Loucy (cell line): ENCODE results near the gene COMTD1.

ENCODE experiments used
- EZH2phosphoT487 ChIP-seq: fragments of 200-600 bp; IDR thresholded peaks from 2 replicates; pipeline ENCODE4 v1.6.1; 2018; ENCODE audit warnings: antibody characterized with exemption, mild to moderate bottlenecking, moderate library complexity, borderline replicate concordance
- TF ChIP-seq, protein P1 (sequence below): fragments of 200-600 bp; sonication (generic); conservative IDR thresholded peaks from 2 replicates; pipeline ENCODE4 v1.5.1; 2014; ENCODE audit warnings: mild to moderate bottlenecking, antibody characterized with exemption, low read length

GRCh38 chr10:75283078-75283670 is 47.4 kb upstream of the COMTD1 start:
- TF ChIP-seq, protein P1, sequence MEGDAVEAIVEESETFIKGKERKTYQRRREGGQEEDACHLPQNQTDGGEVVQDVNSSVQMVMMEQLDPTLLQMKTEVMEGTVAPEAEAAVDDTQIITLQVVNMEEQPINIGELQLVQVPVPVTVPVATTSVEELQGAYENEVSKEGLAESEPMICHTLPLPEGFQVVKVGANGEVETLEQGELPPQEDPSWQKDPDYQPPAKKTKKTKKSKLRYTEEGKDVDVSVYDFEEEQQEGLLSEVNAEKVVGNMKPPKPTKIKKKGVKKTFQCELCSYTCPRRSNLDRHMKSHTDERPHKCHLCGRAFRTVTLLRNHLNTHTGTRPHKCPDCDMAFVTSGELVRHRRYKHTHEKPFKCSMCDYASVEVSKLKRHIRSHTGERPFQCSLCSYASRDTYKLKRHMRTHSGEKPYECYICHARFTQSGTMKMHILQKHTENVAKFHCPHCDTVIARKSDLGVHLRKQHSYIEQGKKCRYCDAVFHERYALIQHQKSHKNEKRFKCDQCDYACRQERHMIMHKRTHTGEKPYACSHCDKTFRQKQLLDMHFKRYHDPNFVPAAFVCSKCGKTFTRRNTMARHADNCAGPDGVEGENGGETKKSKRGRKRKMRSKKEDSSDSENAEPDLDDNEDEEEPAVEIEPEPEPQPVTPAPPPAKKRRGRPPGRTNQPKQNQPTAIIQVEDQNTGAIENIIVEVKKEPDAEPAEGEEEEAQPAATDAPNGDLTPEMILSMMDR = no peak
- TF ChIP-seq EZH2phosphoT487 = no peak
